ENCODE measurements around the gene WNT7A. TPM values are rescaled to one million over a fixed set of nuclear protein-coding genes. Genes with fewer than 3 reads are reported as not detected.
"Not testable (repeated sequence)": the region's sequence is repeated elsewhere in the genome, so short reads cannot be mapped to it uniquely, and the experiment has no call there.

Gene WNT7A
- polyA plus RNA-seq (ENCODE audit: insufficient read length): not detected

DNA sequence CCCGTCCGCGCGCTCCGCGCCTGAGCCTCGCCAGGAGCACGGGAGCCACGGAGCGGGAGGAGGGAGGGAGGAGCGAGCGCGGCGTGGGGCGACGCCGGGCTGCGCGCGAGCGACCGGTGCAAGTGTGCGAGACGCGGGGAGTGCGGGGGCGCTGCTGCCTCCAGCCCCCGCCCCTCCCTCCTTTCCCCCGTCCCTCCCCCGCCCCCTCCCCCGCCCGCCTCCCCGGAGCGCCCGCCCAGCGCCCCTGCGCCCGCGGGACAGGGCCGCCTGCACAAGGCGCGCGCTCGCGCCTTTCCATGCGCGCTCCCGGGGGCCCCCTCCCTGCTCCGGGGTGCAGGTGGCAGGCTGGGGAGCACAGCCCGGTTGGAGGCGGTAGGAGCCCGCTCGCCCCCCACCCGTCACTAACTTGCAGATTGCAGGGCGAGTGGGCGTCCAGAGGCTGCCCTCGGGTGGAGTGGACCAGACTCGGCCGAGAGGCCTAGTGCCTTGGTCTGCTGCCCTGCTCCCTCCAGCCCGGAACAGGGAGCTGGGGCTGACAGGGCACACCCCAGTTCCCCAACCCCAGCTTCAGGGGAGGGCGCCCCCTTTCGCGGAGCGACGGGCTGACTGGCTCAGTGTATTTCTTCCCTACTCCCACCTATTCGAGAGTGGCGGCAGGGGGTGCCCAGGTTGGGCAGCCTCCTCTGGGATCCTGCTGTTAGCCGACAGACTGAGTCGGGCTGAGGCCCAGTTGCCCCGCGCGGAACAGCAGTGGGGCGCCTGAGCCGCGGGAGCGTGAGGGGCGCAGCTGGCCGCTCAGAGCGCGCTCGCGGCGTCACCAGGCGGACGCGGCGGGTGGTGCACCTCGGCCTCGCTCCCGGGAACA lies at the start of gene WNT7A:
TSS of gene WNT7A (minus strand) at position 126 of the 865 bp plus-strand sequence. CDS start 255 bp downstream, outside the sequence.
- no peak for DNase-seq

GRCh38 chr3:13928741-13929140 lies 48.9 kb upstream of the WNT7A start:
- not testable (repeated sequence) for DNase-seq

- no peak for DNase-seq
Observed at GRCh38 chr3:13927295-13927694, 47.4 kb upstream of the WNT7A start.

DNA sequence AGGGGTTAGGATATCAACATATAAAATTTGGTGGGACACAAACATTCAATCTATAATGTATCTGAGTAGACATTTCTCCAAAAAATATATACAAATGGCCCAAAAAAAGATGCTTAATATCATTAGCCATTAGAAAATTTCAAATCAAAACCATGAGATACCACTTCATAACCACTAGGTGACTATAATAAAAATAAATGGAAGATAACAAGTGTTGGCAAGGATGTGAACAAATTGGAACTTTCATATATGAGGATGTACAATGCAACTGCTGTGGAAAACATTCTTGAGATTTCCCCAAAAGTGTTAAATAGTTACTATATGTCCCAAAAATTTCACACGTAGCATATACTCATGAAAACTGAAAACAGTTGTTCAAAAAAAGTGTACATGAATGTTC lies 36.5 kb upstream of the WNT7A start:
- DNase-seq: no peak

DNA sequence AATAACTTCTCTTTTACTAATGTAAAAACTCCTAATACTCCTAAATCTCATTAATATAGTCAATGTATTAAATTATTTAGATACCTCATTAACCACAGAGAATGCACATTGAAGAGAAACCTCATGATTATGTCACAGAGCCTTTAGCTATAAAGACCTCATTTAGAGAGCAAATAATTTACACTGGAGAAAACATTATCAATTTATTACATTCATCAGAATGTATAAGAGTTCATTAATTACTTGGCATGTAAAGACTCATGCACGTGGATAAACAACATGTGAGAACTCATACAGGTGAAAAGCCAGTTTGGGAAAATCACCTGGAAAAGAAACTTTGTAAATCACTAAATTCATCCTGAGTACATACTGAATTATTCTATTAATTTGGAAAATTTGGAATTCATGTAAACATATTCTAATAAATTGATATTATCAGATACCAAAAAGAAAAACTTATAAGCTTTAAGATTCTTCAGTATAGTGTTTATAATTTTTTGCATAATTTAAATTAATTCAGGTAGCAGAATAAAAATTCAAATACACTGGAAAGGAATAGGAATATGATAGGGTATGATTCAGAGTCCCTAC lies 22.9 kb upstream of the WNT7A start:
- no peak for DNase-seq

- no peak for DNase-seq
Observed at GRCh38 chr3:13901935-13902584, 22.2 kb upstream of the WNT7A start.

DNA sequence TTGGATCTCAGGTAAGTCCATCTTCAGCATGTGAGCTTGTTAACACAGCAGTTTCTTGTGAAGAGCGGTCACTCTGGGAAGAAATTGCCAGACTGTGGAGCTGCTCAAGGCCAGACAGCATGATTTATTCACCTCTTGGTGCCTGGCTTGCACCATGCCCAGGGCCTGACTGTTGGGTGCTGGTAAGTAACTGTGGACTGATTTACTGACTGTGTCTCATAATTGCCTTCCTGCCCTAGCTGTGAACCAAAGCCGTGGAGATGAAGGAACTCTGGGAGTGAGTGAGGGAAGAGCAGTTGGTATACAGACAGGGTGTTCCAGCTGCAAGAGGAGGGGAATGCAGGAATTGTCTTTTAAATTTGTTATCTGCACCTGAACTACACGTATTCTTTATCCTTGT lies 18.5 kb upstream of the WNT7A start:
- DNase-seq: no peak

DNA sequence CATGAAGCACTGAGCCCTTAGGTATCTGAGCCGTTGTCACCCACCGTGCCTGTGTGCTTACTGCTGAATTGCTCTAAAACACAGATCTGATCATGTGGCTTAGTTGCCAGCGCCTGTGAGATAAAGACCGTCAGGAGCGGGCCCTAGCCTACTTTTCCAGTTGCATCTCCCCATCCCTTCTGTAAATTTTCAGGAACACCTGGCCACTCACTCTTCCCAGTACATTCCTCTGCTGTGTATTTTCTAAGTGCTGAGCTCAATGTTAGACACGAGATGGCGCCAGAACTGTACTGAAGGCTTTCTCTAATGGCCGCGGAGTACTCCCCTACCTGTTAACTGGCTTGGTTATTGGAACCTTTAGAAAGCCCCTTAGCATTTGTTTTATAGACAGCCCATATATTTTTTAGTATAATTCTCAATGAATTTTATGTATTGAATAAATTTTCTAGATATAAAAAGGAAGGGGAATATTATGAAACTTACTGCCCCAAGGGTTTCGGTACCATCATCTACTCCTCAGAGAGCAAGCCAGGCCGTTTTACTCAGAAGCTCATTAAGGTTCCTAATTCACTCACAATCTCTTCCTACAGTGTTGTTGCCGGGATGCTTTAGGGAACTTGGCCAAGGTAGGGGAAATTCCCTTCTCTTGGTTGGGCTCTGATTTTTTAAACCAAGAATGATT lies 16.7 kb upstream of the WNT7A start:
- DNase-seq: peak; percentile 64

GRCh38 chr3:13895155-13896105 lies 15.6 kb upstream of the WNT7A start:
- peak; percentile 94 for DNase-seq

DNA sequence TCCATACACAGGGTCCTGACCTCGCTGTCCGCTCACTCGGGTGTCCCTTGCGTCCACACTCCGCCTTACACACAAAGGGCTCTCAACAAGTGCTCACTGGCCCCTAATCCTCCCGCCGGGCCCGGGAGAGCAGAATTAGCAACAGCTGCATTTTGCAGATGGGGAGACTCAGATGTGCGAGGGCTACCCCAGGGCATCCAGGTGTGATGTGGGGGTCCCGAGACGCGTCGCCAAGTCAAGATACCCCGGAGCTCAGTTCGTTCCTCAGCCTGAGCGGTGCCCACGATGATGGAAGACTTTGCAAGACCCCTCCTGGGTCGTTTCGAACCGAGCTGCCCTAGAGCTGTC lies 14.9 kb upstream of the WNT7A start:
- DNase-seq: no peak

GRCh38 chr3:13894096-13894806 lies 14.4 kb upstream of the WNT7A start:
- DNase-seq: no peak

DNA sequence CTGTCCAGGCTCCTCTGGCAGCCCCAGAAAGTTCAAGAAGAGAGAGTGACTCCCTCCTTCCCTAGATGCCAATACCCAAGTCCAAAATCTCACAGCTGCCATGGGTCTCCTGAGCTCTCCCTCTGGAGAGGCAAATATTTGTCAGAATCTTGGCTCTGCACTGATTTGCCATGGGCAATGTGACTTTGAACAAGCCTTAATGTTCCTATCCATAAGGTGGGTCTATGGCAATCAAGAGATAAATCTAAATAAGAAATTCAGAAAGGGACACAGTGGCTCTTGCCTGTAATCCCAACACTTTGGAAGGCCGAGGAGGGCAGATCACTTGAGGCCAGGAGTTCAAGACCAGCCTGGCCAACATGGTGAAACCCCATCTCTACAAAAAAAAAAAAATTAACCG lies 12.4 kb upstream of the WNT7A start:
- no peak for DNase-seq

GRCh38 chr3:13891492-13892073 lies 11.7 kb upstream of the WNT7A start:
- DNase-seq: no peak

GRCh38 chr3:13891017-13891392 lies 11.1 kb upstream of the WNT7A start:
- no peak for DNase-seq

GRCh38 chr3:13890377-13891016 lies 10.6 kb upstream of the WNT7A start:
- DNase-seq: no peak

DNA sequence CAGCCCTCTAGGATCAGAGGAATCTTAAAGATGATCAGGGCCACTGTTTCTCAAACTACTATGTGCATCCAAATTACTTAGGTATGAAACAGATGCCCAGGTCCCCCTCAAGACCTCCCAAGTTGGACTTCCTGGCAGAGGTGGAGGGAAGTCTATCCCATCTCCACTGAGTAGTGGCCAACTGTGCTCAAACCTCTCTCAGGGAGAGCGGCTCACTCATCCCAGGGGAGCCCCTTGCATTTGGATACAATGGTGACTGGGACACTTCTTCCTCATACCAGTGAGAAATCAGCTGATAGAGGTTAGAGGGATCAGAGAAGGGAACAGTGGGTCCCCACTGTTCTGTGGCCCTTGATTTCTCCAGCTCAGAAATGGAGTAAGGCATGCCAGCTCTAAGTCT lies 8.7 kb upstream of the WNT7A start:
- DNase-seq: no peak

DNA sequence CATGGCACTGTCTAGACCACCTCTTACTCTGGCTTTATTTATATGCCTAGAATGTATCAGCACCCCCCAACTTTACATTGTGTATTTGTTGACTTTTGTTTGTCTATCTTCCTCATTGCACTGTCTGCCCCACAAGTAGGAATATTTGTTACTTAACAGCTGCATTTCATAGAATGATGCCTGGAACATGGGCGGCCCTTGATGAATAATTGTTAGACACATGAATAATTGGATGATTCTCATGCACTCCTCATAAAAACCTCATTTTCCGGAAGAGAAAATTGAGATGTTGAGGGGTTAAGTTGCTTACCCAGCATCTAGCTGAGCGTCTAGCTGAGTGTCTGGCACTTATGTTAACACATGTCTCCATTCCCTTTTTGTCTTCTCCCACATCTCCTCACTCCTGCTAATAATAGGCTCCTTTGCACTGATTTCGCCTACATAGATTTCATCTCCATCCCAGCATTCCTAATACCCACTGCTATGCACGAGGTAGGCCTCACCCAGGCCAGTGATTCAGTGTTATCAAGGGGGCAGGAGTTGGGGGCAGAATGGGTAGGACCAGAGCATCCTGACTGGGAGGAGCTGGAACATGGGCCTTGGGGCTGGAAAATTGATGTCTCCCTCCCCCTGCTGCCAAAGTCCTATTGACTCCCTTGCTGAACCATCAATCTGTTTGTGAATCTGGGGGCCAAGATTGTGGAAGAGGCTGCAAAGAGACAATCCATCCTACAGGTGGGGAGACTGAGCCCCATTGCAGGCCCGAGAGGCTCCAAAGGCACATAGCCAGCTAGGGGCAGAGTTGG lies 7.8 kb upstream of the WNT7A start:
- DNase-seq: no peak

DNA sequence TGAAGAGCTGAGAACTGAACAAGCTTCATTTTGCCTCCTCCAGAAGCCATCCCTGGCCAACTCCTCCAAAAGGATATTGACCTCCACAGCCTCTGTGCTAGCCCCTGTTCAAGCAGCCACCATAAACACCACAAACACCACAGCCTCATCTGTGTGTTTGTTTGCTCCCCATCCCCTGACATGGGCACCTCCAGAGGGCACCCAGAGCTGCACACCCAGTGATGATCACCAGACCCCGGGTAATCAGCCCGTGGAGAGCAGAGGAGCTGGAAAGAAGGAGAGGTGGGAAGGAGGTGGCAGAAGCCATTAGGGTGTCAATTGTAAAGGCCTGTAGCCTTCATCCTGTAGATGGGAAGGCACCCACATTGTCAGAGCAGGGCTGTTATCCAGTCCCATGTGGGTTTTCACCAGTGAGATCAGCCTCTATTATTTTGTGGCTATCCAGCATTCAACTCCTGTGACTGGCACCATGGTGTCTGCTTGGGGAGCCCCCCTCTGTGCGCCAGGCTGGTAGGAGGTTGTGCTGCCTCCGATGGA lies 6.8 kb upstream of the WNT7A start:
- no peak for DNase-seq

DNA sequence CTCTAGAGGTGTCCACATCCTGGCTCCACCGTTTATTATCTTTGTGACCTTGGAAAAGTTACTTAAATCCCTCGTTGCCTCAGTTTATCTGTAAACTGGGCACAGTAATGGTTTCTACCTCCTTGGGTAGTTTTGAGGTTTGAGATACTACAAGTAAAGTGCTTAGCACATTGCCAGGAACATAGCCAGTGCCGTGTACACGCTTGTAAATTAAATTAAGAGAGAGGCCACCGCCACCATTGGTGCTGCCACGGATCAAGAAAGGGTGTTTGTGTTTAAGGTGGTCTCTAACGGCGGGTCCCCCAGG lies 5.8 kb upstream of the WNT7A start:
- no peak for DNase-seq

Measured in hindlimb muscle (tissue), 1 donor.